Measurements from ENCODE around the gene DRC3.

GRCh38 chr17:17924857-17925250, 47.8 kb upstream of the DRC3 start:
- TF ChIP-seq CTCF (conservative IDR thresholded peaks at IDR 0.05; ENCODE audit: low read length) (no peak), EZH2phosphoT487 (IDR thresholded peaks at IDR 0.05; ENCODE audit: borderline replicate concordance, low read depth, low read length) (no peak)
